Vein endothelial cell (primary cell): ENCODE data around the gene LDLR. TPM values are rescaled to one million over a fixed set of nuclear protein-coding genes. Genes with fewer than 3 reads are reported as not detected.

Experiments
- total RNA-seq: library from RNA; depleted of rRNA; stranded (reverse); fragments of >200 nt; gene quantifications from 2 replicates; pipeline ENCODE4 v1.2.3, GENCODE V29; 2012

Gene LDLR
- total RNA-seq, result 37.9 and 114 TPM in 2 replicates

DNA sequence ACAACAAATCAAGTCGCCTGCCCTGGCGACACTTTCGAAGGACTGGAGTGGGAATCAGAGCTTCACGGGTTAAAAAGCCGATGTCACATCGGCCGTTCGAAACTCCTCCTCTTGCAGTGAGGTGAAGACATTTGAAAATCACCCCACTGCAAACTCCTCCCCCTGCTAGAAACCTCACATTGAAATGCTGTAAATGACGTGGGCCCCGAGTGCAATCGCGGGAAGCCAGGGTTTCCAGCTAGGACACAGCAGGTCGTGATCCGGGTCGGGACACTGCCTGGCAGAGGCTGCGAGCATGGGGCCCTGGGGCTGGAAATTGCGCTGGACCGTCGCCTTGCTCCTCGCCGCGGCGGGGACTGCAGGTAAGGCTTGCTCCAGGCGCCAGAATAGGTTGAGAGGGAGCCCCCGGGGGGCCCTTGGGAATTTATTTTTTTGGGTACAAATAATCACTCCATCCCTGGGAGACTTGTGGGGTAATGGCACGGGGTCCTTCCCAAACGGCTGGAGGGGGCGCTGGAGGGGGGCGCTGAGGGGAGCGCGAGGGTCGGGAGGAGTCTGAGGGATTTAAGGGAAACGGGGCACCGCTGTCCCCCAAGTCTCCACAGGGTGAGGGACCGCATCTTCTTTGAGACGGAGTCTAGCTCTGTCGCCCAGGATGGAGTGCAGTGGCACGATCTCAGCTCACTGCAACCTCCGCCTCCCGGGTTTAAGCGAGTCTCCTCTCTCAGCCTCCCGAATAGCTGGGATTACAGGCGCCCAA, at the start of gene LDLR:
Gene LDLR, plus strand, starts transcription at position 210 of the 760 bp plus-strand sequence. Its CDS starts 86 bp downstream, at position 296.

DNA sequence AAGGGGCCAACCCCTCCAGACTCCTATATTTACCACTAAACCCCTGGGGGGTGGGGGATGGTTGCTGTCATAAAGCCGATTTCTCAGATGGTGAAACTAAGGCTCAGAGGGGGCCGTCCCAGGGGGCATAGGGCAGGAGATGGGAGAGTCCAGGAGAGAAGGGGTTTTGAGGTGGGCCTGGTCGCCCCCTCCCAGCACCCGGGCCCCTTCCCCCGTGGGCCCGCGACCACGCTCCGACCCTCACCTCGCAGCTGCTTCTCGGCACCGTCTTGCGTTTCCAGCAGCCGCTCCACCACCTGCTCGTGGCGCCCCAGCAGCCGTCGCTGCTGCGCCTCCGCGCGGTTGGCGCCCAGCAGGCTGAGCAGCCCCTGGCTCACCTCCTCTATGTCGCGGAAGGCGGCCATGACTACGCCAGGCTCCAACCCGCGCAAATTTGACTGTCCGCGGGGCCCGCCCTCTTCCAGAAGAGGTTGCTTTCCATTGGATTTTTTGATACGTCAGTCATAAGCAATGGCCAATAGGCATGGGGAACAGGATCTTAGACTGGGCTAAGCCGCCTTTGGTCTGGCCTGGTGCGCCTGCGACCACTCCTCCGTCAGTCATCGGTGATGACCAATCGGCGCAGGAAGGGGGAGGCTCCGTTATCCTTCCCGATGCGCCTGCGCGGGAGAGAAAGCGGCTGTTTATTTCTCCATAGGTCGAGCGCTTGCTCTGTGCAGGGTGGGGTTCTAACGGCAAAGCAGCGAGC, 66.3 kb downstream of the LDLR start, which contains the start of gene SPC24:
Gene SPC24, minus strand, starts transcription at position 410 of the 748 bp plus-strand sequence. Its CDS starts 6 bp downstream, at position 404.

Other genes with a start within 250 kb of the LDLR start
- gene C19orf38, start 241.0 kb upstream of the LDLR start, total RNA-seq, result 0.33 and 0.38 TPM in 2 replicates
- gene CARM1, start 217.9 kb upstream of the LDLR start, total RNA-seq, result 52.2 and 57.8 TPM in 2 replicates
- 72.7 and 98.6 TPM in 2 replicates for gene YIPF2, start 160.8 kb upstream of the LDLR start, total RNA-seq
- gene TIMM29, start 160.7 kb upstream of the LDLR start, total RNA-seq, result 31.0 and 36.3 TPM in 2 replicates
- gene SMARCA4, start 128.4 kb upstream of the LDLR start, total RNA-seq, result 117 and 135 TPM in 2 replicates
- 24.5 and 47.7 TPM in 2 replicates for gene SPC24, start 66.3 kb downstream of the LDLR start, total RNA-seq
- gene KANK2, start 108.1 kb downstream of the LDLR start, total RNA-seq, result 72.2 and 91.8 TPM in 2 replicates
- gene ANGPTL8, start 150.2 kb downstream of the LDLR start, total RNA-seq, result not detected in 2 replicates
- gene DOCK6, start 173.1 kb downstream of the LDLR start, total RNA-seq, result 141 and 170 TPM in 2 replicates
- gene TSPAN16, start 206.7 kb downstream of the LDLR start, total RNA-seq, result not detected in 2 replicates